Body of pancreas (tissue), 4 donors: ENCODE results near the gene LDAH.

Experiments
- CTCF ChIP-seq, 7 experiments: fragments of 450-650 bp in 4 of 7; fragments of 200-600 bp in 3 of 7; sonication (generic) in 3 of 7; IDR thresholded peaks; one replicate each; pipeline ENCODE4 v1.5.1; 2016 to 2019; ENCODE audit warnings: antibody characterized with exemption in 7 of 7
- POLR2A ChIP-seq, 3 donors: fragments of 450-650 bp; IDR thresholded peaks; one replicate each; pipeline ENCODE4 v1.6.1; 2016; ENCODE audit warnings: antibody characterized with exemption in 3 of 3, mild to moderate bottlenecking in 2 of 3

- no peak for TF ChIP-seq CTCF (IDR thresholded peaks at IDR 0.05)
- no peak for TF ChIP-seq POLR2A (IDR thresholded peaks at IDR 0.05)
Measured at GRCh38 chr2:20693317-20693716, 129.6 kb downstream of the LDAH start.
